Central memory CD8-positive, alpha-beta T cell (primary cell): ENCODE results near the gene SF3A1.

Experiments used
- ATAC-seq: fragments of 150-1000 bp; cut with Tn5 transposase; replicated peaks from 2 replicates; pipeline ENCODE4 v1.10.0; 2022; ENCODE audit warnings: mild to moderate bottlenecking, moderate FRiP score, moderate number of reproducible peaks; ENCODE audit not compliant: poor library complexity, severe bottlenecking; ENCODE audit errors: extremely low read depth
- DNase-seq, 2 donors: peaks; one replicate each; pipeline ENCODE4 v3.0.0; 2021; ENCODE audit warnings: low spot score in 2 of 2
- H3K27ac Mint-ChIP-seq: one replicate; pipeline ENCODE4 v1.8.0; 2022; ENCODE audit warnings: low read depth, mild to moderate bottlenecking, moderate library complexity, mixed read lengths
- H3K27me3 Mint-ChIP-seq: one replicate; pipeline ENCODE4 v1.8.0; 2022; ENCODE audit warnings: mixed read lengths
- H3K36me3 Mint-ChIP-seq: one replicate; pipeline ENCODE4 v1.8.0; 2022; ENCODE audit warnings: mild to moderate bottlenecking, moderate library complexity, mixed read lengths; ENCODE audit not compliant: insufficient read depth
- H3K4me1 Mint-ChIP-seq: one replicate; pipeline ENCODE4 v1.8.0; 2022; ENCODE audit warnings: mixed read lengths
- H3K4me3 Mint-ChIP-seq: one replicate; pipeline ENCODE4 v1.8.0; 2022; ENCODE audit warnings: mild to moderate bottlenecking, moderate library complexity, mixed read lengths
- H3K9me3 Mint-ChIP-seq: one replicate; pipeline ENCODE4 v1.8.0; 2022; ENCODE audit warnings: mixed read lengths

SF3A1 gene

DNA sequence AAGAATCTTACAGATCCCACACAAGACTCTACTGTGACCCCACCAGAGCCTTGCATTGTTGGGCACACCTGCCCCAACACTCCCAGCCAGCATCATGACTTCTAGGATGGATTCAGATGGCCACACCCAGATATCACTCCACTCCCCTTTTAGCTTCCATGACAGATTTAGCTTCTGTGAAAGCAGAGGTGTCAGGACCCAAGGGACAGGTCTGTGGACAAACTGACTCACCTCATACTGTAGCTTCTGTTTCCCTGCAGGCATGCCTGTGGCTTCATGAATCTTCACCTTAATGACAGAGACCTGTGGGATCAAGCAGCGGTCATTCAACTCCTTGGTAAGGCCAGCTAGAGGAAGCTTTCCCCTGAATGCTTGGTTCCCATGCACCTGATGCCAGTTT is 21.5 kb downstream of the SF3A1 start:
- Mint-ChIP-seq H3K9me3 (no peaks in the 10 kb centered on the region), H3K27me3 (no peaks in the 10 kb centered on the region), H3K27ac (no peak overlapping the region), H3K4me1 (no peaks in the 10 kb centered on the region), H3K36me3 (peaks cover 62% of the 10 kb centered on the region), H3K4me3 (no peak overlapping the region)
- no peak for DNase-seq
- no peak for ATAC-seq

DNA sequence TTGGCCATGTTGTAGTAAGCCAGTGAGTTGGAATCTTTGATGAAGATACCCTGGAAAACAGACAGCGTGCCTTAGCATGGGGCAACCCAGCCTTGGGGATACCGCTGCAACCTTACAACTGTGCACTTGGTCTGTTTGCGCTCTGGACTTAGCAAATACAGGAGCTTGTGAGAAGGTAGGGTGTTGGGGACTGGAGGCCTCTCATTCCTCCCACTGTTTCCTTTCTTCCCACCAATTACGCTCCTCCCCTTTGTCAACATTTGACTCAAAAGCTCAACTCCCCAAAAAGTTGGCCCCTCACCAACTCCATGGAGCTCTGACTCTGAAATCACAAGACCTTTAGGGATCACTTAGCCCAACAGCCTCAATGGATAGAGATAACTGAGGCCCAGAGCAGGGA is 22.0 kb downstream of the SF3A1 start:
- H3K27ac Mint-ChIP-seq = no peak overlapping the region
- no peak for ATAC-seq
- H3K4me3 Mint-ChIP-seq = no peak overlapping the region
- no peak for DNase-seq
- H3K27me3 Mint-ChIP-seq = no peaks in the 10 kb centered on the region
- H3K9me3 Mint-ChIP-seq = no peaks in the 10 kb centered on the region
- H3K36me3 Mint-ChIP-seq = peaks cover 61% of the 10 kb centered on the region
- H3K4me1 Mint-ChIP-seq = no peaks in the 10 kb centered on the region

DNA sequence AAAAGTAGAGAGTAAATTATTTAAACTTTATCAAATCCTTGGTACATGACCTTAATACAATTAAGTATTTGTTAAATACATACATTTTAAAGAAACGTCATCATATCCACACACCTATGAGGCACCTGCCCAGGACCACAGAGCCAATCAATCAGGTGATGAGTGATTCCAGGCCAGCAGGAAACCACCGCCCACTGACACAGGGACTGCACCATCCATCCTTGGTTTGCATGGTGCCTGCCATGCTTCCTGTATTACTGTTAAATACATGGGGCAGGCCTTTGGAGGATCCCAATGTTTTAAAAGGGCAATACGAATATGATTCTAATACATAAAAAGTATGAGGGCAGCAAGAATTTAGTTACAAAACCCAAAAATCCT is 23.0 kb downstream of the SF3A1 start:
- no peak for DNase-seq
- H3K27ac Mint-ChIP-seq = no peak overlapping the region
- H3K9me3 Mint-ChIP-seq = no peaks in the 10 kb centered on the region
- peaks cover 55% of the 10 kb centered on the region for H3K36me3 Mint-ChIP-seq
- H3K27me3 Mint-ChIP-seq = no peaks in the 10 kb centered on the region
- no peak for ATAC-seq
- H3K4me3 Mint-ChIP-seq = no peak overlapping the region
- no peaks in the 10 kb centered on the region for H3K4me1 Mint-ChIP-seq

DNA sequence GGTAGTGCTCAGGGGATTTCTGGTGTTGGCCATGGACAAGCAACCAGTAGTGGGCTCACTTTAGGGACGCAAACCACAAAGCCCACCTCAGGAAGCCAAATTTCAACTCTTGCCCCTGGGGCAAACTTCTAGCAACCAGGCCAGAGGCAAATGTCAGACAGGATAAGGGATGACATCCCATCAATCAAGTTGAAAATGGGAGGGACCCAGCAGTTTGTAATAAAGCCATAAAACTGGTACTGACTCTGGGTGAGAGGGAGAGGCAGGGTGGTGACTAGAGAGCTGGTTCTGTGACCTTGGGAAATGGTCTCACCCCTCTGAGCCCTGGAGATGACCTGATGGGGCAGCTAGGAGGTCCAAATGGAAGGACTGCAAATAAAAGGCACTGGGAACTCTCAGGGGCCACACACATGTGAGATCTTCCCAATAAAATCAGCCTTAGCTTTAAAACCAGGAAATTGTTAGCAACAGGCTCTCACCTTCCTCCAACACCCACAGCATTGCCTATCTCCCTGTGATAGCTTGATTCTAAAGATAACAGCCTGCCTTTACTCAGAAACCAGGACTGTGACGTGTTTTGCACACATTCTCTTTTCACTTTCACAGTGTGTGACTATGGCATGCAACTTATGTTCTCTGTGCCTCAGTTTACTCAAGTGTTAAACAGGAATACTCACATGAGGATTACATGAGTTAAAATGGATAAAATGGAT is 23.5 kb downstream of the SF3A1 start:
- Mint-ChIP-seq H3K36me3 (peaks cover 49% of the 10 kb centered on the region), H3K27ac (no peak overlapping the region), H3K27me3 (no peaks in the 10 kb centered on the region), H3K9me3 (no peaks in the 10 kb centered on the region), H3K4me1 (no peaks in the 10 kb centered on the region), H3K4me3 (no peak overlapping the region)
- ATAC-seq (no peak), DNase-seq (no peak)

DNA sequence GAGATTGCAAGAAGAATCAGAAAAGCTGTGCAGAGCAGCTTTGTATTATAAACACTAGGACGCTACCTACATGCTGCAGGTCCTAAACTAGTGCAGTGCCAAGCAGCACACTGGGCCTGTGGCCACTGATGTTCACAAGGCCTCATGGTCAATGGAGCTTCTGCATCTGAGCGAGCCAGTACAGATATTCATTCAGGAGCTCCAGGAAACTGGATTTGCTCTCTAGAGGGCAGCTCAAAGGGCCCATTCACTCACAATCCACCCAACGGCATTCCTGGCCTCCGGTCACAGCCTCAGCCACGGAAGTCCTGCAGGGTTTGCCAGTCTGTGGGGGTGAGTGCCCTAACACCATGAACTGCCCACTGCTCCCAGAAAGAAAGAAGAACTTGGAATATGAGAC is 24.1 kb downstream of the SF3A1 start:
- no peak overlapping the region for H3K27ac Mint-ChIP-seq
- ATAC-seq (no peak), DNase-seq (no peak)
- H3K4me3 Mint-ChIP-seq = no peak overlapping the region
- H3K9me3 Mint-ChIP-seq = no peaks in the 10 kb centered on the region
- H3K4me1 Mint-ChIP-seq = peaks cover 6% of the 10 kb centered on the region
- H3K36me3 Mint-ChIP-seq = peaks cover 44% of the 10 kb centered on the region
- H3K27me3 Mint-ChIP-seq = no peaks in the 10 kb centered on the region

DNA sequence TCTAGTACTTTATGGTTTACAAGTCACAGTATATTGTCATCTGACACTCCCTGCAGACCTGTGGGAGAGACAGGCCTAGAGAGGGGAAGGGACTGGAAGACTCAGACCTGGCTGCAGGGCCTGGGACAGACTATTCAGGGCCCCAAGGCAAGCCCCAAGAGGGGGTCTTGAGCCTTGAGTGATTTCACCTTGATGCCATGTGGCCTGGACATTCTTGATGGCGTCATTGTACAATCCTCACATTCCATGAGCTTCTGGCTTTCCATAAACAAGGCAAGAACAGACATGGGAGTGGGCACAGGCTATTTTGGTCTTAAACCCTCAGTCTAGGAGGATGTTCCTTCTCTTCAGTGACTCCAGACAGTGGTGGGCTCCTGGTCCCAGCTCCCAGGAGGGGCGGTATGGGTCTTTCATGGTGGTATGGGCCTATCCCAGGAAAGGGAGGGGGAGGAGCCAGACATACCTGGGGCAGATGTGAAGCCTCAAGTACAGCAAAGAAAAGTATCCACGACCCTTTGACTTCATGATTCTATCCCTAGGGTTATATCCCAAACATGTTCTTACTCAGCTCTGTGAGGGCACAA is 28.1 kb downstream of the SF3A1 start:
- Mint-ChIP-seq H3K4me1 (peaks cover 36% of the 10 kb centered on the region), H3K27me3 (no peaks in the 10 kb centered on the region), H3K9me3 (no peaks in the 10 kb centered on the region), H3K4me3 (no peak overlapping the region), H3K27ac (peak overlapping the region; percentile 90), H3K36me3 (peaks cover 12% of the 10 kb centered on the region)
- no peak for DNase-seq
- no peak for ATAC-seq

DNA sequence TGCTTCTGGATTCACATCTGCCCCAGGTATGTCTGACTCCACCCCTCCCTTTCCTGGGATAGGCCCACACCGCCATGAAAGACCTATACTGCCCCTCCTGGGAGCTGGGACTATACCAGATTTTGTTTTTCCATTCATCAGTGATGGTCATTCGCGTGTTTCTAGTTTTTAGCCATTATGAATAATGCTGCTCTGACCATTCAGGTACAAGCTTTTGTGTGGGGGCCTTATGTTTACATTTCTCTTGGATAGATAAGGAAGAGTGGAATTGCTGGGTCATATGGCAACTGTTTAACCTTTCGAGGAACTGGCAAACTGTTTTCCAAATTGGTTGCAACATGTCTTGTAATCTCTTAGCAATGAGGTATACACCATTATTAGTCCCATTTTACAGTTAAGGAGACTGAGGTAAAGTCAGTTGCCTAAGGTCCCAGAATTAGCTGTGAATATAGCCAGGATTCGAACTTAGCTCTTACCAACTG is 28.8 kb downstream of the SF3A1 start:
- Mint-ChIP-seq H3K27me3 (no peaks in the 10 kb centered on the region), H3K36me3 (peaks cover 12% of the 10 kb centered on the region), H3K4me1 (peaks cover 43% of the 10 kb centered on the region), H3K9me3 (no peaks in the 10 kb centered on the region), H3K27ac (peak overlapping the region; percentile 90), H3K4me3 (peak overlapping the region; percentile 92)
- DNase-seq (no peak), ATAC-seq (no peak)

DNA sequence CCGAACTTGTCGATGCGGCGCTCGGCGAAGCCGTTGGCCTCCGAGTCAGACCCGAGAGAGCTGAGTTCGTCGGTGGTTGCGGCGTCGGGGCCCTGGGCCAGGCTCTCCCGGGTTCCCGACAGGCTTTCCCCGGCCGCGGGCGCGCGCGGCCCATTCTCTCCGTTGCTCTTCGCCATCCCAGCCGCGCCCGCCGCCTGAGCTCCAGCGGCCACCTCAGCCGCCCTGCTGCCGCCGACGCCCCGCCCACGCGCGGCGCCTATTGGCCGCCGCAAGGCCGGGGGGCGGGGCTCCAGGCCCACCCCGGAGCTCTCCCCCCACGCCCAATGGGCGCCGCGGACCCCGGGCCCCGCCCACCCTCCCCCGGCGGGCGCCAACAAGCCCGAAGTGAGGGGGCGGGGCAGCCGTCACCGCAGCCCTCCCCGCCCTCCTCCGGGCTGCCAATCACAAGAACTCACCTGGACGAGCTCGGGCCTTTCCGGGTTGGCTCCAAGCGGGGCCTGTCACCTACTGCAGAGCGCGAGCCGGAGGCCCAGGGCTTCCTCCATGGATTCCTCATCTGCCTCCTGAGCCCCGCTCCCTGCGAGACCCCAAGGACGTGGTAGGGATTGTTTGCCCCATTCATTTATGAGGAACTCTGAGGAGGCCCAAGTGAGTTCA is 29.9 kb downstream of the SF3A1 start, which contains the start of gene TBC1D10A:
Gene TBC1D10A (minus strand): TSS at position 236 of the 657 bp plus-strand sequence. CDS start 60 bp downstream, at position 176.
- no peaks in the 10 kb centered on the region for H3K9me3 Mint-ChIP-seq
- H3K36me3 Mint-ChIP-seq = peaks cover 11% of the 10 kb centered on the region
- ATAC-seq (peak; percentile 88), DNase-seq (peak; percentile 76 to 83)
- no peaks in the 10 kb centered on the region for H3K27me3 Mint-ChIP-seq
- peaks cover 46% of the 10 kb centered on the region for H3K4me1 Mint-ChIP-seq
- peak within 1 kb of the TSS; percentile 92 for H3K4me3 Mint-ChIP-seq
- peak within 1 kb of the TSS; percentile 90 for H3K27ac Mint-ChIP-seq

DNA sequence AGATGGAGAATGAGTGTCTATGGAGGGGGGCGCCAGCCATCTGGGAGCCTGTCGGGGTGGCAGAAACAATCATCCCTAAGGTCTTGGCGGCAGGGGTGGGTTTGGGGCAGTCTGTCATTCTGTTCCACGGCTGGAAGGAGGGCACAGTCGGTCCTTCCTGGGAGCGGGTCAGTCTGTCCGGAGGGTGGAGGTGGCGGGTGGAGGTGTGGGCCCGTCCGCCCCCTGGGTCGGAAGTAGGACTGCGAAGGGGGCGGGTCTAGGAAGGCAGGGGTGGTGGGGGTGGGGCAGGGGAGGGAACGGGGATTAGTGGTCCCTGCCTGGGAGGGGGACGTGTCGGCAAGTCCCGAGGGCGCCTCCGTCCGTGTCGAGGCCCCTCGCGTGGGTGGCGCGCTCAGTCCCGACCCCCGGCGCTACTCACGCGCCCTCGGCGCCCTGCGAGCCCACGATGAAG is 30.4 kb downstream of the SF3A1 start:
- no peaks in the 10 kb centered on the region for H3K9me3 Mint-ChIP-seq
- peaks cover 51% of the 10 kb centered on the region for H3K4me1 Mint-ChIP-seq
- DNase-seq = no peak
- peak; percentile 24 for ATAC-seq
- H3K27ac Mint-ChIP-seq = peak overlapping the region; percentile 74
- no peaks in the 10 kb centered on the region for H3K27me3 Mint-ChIP-seq
- H3K36me3 Mint-ChIP-seq = peaks cover 11% of the 10 kb centered on the region
- peak overlapping the region; percentile 92 for H3K4me3 Mint-ChIP-seq

DNA sequence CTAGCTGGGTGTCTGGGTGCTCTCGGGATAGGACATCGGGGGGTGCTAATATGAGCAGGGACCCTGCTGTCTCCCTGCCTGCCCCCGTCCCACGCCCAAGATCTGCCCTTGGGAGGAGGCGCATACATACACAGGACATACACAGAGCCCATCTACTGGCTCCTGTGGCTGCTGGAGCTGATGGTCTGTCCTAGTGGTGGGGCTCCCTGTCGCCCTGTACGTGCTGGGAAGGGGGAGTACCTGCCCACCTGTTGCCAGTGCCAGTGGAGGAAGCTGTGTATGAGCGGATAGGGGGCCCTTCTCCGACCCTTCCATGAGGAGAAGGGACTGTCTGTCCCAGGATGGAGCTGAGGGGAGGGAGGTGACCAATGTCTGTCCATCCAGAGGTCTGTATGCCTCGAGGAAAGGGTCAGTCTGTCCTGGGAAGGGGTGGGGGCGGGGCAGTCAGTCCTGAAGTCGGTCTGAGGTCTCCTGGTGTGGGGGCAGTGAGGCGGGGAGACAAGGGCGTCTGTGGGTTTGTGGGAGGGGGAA is 30.9 kb downstream of the SF3A1 start:
- peaks cover 16% of the 10 kb centered on the region for H3K36me3 Mint-ChIP-seq
- H3K4me3 Mint-ChIP-seq = peak overlapping the region; percentile 92
- ATAC-seq (no peak), DNase-seq (no peak)
- H3K27ac Mint-ChIP-seq = peak overlapping the region; percentile 74
- H3K27me3 Mint-ChIP-seq = no peaks in the 10 kb centered on the region
- peaks cover 56% of the 10 kb centered on the region for H3K4me1 Mint-ChIP-seq
- no peaks in the 10 kb centered on the region for H3K9me3 Mint-ChIP-seq

DNA sequence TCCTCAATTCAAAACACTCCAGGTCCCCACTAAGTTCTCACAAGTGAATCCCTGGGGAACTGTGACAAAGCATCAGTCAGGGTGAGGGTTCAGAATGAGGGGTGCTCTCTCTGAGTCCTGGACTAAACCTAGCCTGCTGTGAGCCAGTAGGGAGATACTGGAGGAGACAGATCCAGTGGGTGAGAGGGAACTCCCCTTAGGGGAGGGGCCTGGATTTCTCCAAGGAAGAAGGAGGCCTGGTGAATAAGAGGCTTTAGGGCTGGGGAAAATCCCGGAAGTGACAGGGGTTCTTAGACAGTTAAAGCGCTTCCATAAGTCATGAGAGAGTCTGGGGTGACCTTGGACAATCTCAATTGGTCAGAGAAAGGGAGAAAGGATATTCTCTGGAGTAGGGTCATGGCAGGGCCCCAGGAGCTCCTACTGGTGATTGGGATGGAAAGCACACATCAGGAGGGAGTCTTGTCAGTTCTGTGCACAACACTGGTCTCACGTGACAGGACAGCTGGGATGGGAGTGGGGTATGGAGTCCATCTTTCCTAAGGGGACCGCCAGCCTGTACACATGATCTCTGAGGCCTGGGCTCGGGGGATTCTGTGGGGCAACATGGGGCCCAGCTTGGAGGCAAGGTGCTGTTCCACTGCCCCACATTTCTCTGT is 31.5 kb downstream of the SF3A1 start:
- H3K27me3 Mint-ChIP-seq = no peaks in the 10 kb centered on the region
- peak overlapping the region; percentile 74 for H3K27ac Mint-ChIP-seq
- peaks cover 62% of the 10 kb centered on the region for H3K4me1 Mint-ChIP-seq
- no peaks in the 10 kb centered on the region for H3K9me3 Mint-ChIP-seq
- ATAC-seq = no peak
- H3K4me3 Mint-ChIP-seq = peak overlapping the region; percentile 92
- DNase-seq = no peak
- peaks cover 15% of the 10 kb centered on the region for H3K36me3 Mint-ChIP-seq

DNA sequence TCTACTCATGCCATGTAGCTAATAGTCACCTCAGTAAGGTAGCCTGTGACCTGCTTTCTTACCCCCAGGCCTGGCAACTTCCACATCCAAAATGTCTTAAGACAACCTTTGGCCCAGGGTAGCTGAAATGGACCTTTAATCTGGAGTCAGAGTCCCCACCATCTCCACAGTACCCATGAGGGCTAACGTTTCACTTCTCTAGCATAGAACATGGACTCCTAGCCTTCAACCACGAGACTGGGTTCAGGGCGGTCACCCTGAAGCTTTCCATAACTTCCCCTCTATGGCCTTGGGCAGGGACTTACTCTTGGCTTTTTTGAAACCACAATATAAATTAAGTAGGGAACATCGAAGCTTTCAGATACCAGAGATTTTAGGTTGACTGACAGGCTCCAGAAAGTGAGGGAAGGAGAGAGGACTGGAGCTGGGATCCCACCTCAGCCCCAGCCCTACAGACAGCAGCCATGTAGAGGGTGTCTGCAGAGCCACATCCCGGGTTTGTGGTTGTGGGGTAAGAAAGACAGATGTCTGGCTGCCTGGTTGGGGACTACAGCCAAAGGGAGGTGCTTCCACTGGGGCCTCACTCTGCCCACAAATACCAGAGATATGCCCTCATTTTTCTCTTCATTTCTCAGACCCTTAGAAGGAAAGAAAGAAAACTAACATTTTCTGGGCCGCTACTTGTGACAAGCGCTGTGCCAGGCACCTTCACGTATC is 32.5 kb downstream of the SF3A1 start:
- peak overlapping the region; percentile 92 for H3K4me3 Mint-ChIP-seq
- DNase-seq (peak in 1 of 2 donors; percentile 33), ATAC-seq (no peak)
- H3K4me1 Mint-ChIP-seq = peaks cover 72% of the 10 kb centered on the region
- peak overlapping the region; percentile 4 for H3K27ac Mint-ChIP-seq
- H3K9me3 Mint-ChIP-seq = no peaks in the 10 kb centered on the region
- peaks cover 8% of the 10 kb centered on the region for H3K36me3 Mint-ChIP-seq
- H3K27me3 Mint-ChIP-seq = no peaks in the 10 kb centered on the region
